Measurements from ENCODE around the gene GRWD1. TPM values are rescaled to one million over a fixed set of nuclear protein-coding genes. Genes with fewer than 3 reads are reported as not detected.

Gene GRWD1
- polyA plus RNA-seq, 2 donors, result 6.2 to 18.1 TPM

DNA sequence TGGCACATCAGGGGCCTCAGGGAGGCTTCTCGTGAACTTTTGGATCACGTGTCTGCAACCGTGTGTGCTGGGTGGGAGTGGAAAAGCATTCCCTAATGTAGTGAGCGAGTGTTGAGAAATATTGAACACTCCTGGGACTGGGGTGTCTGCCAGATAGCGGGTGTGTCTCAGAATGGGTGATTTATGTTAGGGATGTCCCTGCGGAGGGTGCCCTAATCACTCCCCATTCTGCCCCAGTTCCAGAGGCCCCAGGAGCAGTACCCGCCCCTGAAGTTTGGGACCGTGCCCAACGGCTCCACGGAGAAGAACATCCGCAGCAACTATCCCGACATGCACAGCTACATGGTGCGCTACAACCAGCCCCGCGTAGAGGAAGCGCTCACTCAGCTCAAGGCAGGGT is 24.2 kb upstream of the GRWD1 start:
- no peaks in the 10 kb centered on the region for H3K9me3 ChIP-seq (ENCODE audit: control insufficient read depth in 2 of 2, insufficient read depth in 1 of 2, low read depth in 1 of 2, low read length in 1 of 2)
- no peaks in the 10 kb centered on the region for H3K27me3 ChIP-seq (ENCODE audit: control insufficient read depth in 1 of 2, insufficient read depth in 2 of 2, low read length in 2 of 2)
- WGBS, 2 donors, result 58 to 67% methylated on average over 16 of the region's 16 CpGs
- H3K27ac ChIP-seq (ENCODE audit: low read depth in 2 of 2, low read length in 1 of 2), result no peak overlapping the region
- no peak overlapping the region for H3K4me3 ChIP-seq (ENCODE audit: low read depth in 1 of 2, low read length in 2 of 2)
- peaks cover 2 to 3% of the 10 kb centered on the region in 2 donors for H3K4me1 ChIP-seq (ENCODE audit: control insufficient read depth in 2 of 2, insufficient read depth in 2 of 2, low read length in 1 of 2)
- H3K36me3 ChIP-seq (ENCODE audit: control insufficient read depth in 2 of 2, insufficient read depth in 2 of 2, low read length in 1 of 2), result no peaks in the 10 kb centered on the region

DNA sequence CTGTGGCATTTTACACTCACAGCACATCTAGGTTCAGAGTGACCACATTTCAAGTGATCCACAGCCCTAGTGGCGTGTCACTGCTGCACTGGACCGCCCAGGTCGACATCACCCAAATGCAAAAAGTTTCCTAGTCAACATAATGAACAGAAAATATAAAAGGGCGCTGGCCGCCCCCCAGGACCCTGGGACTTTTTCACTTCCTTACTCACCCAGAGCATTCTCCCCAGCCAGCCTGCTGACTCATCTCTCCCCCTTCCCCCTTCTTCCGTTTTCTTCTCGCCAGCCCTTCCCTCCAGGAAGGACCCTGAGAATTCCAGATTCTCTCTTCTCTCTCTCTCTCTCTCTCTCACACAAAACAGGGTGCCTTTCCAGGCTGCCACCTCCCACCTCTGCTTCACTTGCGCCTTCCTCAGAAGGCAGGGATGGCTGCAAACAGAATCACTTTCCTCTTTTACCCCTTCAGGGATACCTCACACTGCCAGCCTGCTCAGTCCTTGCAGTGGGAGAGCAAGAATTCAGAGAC is 21.0 kb upstream of the GRWD1 start:
- H3K27ac ChIP-seq (ENCODE audit: low read depth in 2 of 2, low read length in 1 of 2), result no peak overlapping the region
- 30 to 38% methylated on average over 8 of the region's 8 CpGs for WGBS, 2 donors
- peaks cover 2 to 3% of the 10 kb centered on the region in 2 donors for H3K4me1 ChIP-seq (ENCODE audit: control insufficient read depth in 2 of 2, insufficient read depth in 2 of 2, low read length in 1 of 2)
- H3K4me3 ChIP-seq (ENCODE audit: low read depth in 1 of 2, low read length in 2 of 2), result no peak overlapping the region
- no peaks in the 10 kb centered on the region for H3K36me3 ChIP-seq (ENCODE audit: control insufficient read depth in 2 of 2, insufficient read depth in 2 of 2, low read length in 1 of 2)
- H3K27me3 ChIP-seq (ENCODE audit: control insufficient read depth in 1 of 2, insufficient read depth in 2 of 2, low read length in 2 of 2), result no peaks in the 10 kb centered on the region
- H3K9me3 ChIP-seq (ENCODE audit: control insufficient read depth in 2 of 2, insufficient read depth in 1 of 2, low read depth in 1 of 2, low read length in 1 of 2), result no peaks in the 10 kb centered on the region

DNA sequence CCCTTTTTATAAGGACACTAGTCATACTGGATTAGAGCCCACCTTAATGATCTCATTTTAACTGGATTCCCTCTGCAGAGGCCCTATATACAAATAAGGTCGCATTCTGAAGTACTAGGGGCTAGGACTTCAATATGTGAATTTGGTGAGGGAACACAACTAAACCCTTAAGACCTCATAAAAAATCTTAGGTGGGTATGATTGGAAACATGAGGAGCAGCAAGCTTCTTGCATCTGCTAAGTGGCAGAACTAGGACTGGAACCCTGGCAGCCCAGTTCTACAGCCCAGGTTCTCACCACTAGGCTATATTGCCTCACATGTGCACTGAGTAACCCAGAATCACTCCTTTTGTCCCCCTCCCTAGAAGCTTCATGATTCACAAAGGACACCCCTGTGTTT is 17.1 kb upstream of the GRWD1 start:
- 85 to 93% methylated on average over 1 of the region's 1 CpG for WGBS, 2 donors
- no peak overlapping the region for H3K27ac ChIP-seq (ENCODE audit: low read depth in 2 of 2, low read length in 1 of 2)
- H3K9me3 ChIP-seq (ENCODE audit: control insufficient read depth in 2 of 2, insufficient read depth in 1 of 2, low read depth in 1 of 2, low read length in 1 of 2), result no peaks in the 10 kb centered on the region
- H3K36me3 ChIP-seq (ENCODE audit: control insufficient read depth in 2 of 2, insufficient read depth in 2 of 2, low read length in 1 of 2), result no peaks in the 10 kb centered on the region
- H3K4me3 ChIP-seq (ENCODE audit: low read depth in 1 of 2, low read length in 2 of 2), result no peak overlapping the region
- H3K27me3 ChIP-seq (ENCODE audit: control insufficient read depth in 1 of 2, insufficient read depth in 2 of 2, low read length in 2 of 2), result no peaks in the 10 kb centered on the region
- H3K4me1 ChIP-seq (ENCODE audit: control insufficient read depth in 2 of 2, insufficient read depth in 2 of 2, low read length in 1 of 2), result no peaks in the 10 kb centered on the region

DNA sequence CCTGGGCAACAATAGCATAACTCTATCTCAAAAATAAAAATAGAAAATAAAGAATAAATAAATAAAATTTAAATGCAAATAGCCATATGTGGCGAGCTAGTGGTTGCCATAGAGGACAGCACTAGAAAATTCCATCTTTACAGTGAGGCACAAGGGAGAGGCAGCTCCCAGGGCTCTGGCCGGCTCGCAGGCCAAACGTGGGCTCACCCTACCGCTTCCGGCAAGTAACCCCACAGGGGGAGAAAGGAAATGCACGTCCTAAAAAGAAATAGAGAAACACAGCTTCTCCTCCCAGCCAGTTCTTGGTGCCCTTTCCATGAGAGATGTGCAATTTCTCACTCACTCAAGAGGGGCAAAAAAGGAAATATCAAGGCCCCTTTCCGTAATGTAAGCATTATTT is 12.4 kb upstream of the GRWD1 start:
- no peak overlapping the region for H3K4me3 ChIP-seq (ENCODE audit: low read depth in 1 of 2, low read length in 2 of 2)
- 79 to 80% methylated on average over 8 of the region's 8 CpGs for WGBS, 2 donors
- no peaks in the 10 kb centered on the region for H3K4me1 ChIP-seq (ENCODE audit: control insufficient read depth in 2 of 2, insufficient read depth in 2 of 2, low read length in 1 of 2)
- H3K36me3 ChIP-seq (ENCODE audit: control insufficient read depth in 2 of 2, insufficient read depth in 2 of 2, low read length in 1 of 2), result no peaks in the 10 kb centered on the region
- H3K9me3 ChIP-seq (ENCODE audit: control insufficient read depth in 2 of 2, insufficient read depth in 1 of 2, low read depth in 1 of 2, low read length in 1 of 2), result no peaks in the 10 kb centered on the region
- no peak overlapping the region for H3K27ac ChIP-seq (ENCODE audit: low read depth in 2 of 2, low read length in 1 of 2)
- H3K27me3 ChIP-seq (ENCODE audit: control insufficient read depth in 1 of 2, insufficient read depth in 2 of 2, low read length in 2 of 2), result no peaks in the 10 kb centered on the region

DNA sequence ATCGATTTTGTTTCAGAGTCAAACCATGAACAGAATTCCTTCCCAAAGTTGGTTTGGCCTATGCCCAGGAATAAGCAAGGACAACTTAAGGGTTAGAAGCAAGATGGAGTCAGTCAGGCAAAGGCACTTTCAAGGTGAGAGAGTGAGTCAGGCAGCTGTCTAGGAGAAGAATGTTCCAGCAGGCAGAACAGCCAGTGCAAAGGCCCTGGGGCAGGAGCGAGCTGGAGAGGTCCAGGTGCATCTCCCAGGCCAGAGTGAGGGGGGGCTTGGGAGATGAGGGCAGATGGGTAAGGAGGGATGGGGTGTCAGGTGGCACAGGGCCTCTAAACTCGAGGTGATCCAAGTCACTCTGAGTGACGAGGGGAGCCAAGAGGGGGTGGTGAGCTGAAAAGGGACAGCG is 9.2 kb upstream of the GRWD1 start:
- Histone ChIP-seq H3K9me3 (ENCODE audit: control insufficient read depth in 2 of 2, insufficient read depth in 1 of 2, low read depth in 1 of 2, low read length in 1 of 2) (no peaks in the 10 kb centered on the region), H3K36me3 (ENCODE audit: control insufficient read depth in 2 of 2, insufficient read depth in 2 of 2, low read length in 1 of 2) (no peaks in the 10 kb centered on the region), H3K4me1 (ENCODE audit: control insufficient read depth in 2 of 2, insufficient read depth in 2 of 2, low read length in 1 of 2) (no peaks in the 10 kb centered on the region), H3K27ac (ENCODE audit: low read depth in 2 of 2, low read length in 1 of 2) (no peak overlapping the region), H3K4me3 (ENCODE audit: low read depth in 1 of 2, low read length in 2 of 2) (no peak overlapping the region), H3K27me3 (ENCODE audit: control insufficient read depth in 1 of 2, insufficient read depth in 2 of 2, low read length in 2 of 2) (no peaks in the 10 kb centered on the region)
- WGBS, 2 donors, result 75 to 87% methylated on average over 5 of the region's 5 CpGs

DNA sequence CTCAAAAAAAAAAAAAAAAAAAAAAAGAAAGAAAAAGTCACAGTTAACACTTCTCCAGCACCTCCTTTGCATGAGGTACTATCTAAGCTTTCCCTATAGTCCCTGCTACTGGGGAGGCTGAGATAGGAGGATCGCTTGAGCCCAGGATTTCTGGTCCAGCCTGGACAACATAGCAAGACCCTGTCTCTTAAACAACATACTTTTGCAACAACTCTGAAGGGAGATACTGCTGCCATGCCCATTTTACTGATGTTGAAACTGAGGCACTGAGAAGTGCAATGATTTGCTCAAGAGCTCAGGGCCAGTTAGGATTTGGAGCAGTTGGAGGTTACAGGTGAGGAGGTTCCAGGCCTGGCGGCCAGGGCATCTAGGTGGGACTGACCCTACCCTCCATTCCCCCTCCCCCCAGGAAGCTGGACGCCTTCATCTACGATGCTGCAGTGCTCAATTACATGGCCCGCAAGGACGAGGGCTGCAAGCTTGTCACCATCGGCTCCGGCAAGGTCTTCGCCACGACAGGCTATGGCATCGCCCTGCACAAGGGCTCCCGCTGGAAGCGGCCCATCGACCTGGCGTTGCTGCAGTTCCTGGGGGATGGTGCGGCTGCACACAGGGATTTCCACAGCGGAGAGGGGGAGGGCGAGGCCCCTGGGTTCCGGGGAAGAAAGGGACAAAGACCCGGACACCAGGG is 4.3 kb upstream of the GRWD1 start:
- Histone ChIP-seq H3K9me3 (ENCODE audit: control insufficient read depth in 2 of 2, insufficient read depth in 1 of 2, low read depth in 1 of 2, low read length in 1 of 2) (no peaks in the 10 kb centered on the region), H3K4me3 (ENCODE audit: low read depth in 1 of 2, low read length in 2 of 2) (no peak overlapping the region), H3K27ac (ENCODE audit: low read depth in 2 of 2, low read length in 1 of 2) (no peak overlapping the region), H3K4me1 (ENCODE audit: control insufficient read depth in 2 of 2, insufficient read depth in 2 of 2, low read length in 1 of 2) (peaks cover 3 to 5% of the 10 kb centered on the region in 2 donors), H3K27me3 (ENCODE audit: control insufficient read depth in 1 of 2, insufficient read depth in 2 of 2, low read length in 2 of 2) (peaks cover 0 to 4% of the 10 kb centered on the region in 2 donors), H3K36me3 (ENCODE audit: control insufficient read depth in 2 of 2, insufficient read depth in 2 of 2, low read length in 1 of 2) (no peaks in the 10 kb centered on the region)
- WGBS, 2 donors, result 96 to 97% methylated on average over 20 of the region's 20 CpGs

DNA sequence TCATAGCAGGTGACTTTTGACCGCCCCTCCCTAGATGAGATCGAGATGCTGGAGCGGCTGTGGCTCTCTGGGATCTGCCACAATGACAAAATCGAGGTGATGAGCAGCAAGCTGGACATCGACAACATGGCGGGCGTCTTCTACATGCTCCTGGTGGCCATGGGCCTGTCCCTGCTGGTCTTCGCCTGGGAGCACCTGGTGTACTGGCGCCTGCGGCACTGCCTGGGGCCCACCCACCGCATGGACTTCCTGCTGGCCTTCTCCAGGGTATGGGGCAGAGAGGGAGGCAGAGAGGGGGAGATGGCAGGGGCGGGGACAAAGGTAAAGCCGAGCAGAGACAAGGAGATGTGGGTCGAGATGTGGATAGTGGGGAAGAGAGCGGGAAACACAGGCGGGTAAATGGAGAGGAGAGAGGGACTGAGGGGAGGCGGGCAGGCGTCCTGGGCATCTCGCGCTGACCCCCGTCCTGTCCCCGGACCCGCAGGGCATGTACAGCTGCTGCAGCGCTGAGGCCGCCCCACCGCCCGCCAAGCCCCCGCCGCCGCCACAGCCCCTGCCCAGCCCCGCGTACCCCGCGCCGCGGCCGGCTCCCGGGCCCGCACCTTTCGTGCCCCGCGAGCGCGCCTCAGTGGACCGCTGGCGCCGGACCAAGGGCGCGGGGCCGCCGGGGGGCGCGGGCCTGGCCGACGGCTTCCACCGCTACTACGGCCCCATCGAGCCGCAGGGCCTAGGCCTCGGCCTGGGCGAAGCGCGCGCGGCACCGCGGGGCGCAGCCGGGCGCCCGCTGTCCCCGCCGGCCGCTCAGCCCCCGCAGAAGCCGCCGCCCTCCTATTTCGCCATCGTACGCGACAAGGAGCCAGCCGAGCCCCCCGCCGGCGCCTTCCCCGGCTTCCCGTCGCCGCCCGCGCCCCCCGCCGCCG is 3.4 kb upstream of the GRWD1 start:
- Histone ChIP-seq H3K27me3 (ENCODE audit: control insufficient read depth in 1 of 2, insufficient read depth in 2 of 2, low read length in 2 of 2) (peaks cover 0 to 4% of the 10 kb centered on the region in 2 donors), H3K4me1 (ENCODE audit: control insufficient read depth in 2 of 2, insufficient read depth in 2 of 2, low read length in 1 of 2) (peaks cover 3 to 6% of the 10 kb centered on the region in 2 donors), H3K4me3 (ENCODE audit: low read depth in 1 of 2, low read length in 2 of 2) (peak overlapping the region in 1 of 2 donors; percentile 43), H3K27ac (ENCODE audit: low read depth in 2 of 2, low read length in 1 of 2) (no peak overlapping the region), H3K9me3 (ENCODE audit: control insufficient read depth in 2 of 2, insufficient read depth in 1 of 2, low read depth in 1 of 2, low read length in 1 of 2) (no peaks in the 10 kb centered on the region), H3K36me3 (ENCODE audit: control insufficient read depth in 2 of 2, insufficient read depth in 2 of 2, low read length in 1 of 2) (no peaks in the 10 kb centered on the region)
- 36 to 38% methylated on average over 47 to 94 of the region's 94 CpGs for whole genome bisulfite sequencing, 2 donors

DNA sequence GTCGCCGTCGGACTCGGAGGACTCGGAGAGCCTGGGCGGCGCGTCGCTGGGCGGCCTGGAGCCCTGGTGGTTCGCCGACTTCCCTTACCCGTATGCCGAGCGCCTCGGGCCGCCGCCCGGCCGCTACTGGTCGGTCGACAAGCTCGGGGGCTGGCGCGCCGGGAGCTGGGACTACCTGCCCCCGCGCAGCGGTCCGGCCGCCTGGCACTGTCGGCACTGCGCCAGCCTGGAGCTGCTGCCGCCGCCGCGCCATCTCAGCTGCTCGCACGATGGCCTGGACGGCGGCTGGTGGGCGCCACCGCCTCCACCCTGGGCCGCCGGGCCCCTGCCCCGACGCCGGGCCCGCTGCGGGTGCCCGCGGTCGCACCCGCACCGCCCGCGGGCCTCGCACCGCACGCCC is 2.5 kb upstream of the GRWD1 start:
- 2 to 3% methylated on average over 27 to 60 of the region's 60 CpGs for WGBS, 2 donors
- peak overlapping the region; percentile 25 to 43 for H3K4me3 ChIP-seq (ENCODE audit: low read depth in 1 of 2, low read length in 2 of 2)
- no peak overlapping the region for H3K27ac ChIP-seq (ENCODE audit: low read depth in 2 of 2, low read length in 1 of 2)
- H3K4me1 ChIP-seq (ENCODE audit: control insufficient read depth in 2 of 2, insufficient read depth in 2 of 2, low read length in 1 of 2), result peaks cover 3 to 6% of the 10 kb centered on the region in 2 donors
- peaks cover 0 to 4% of the 10 kb centered on the region in 2 donors for H3K27me3 ChIP-seq (ENCODE audit: control insufficient read depth in 1 of 2, insufficient read depth in 2 of 2, low read length in 2 of 2)
- H3K36me3 ChIP-seq (ENCODE audit: control insufficient read depth in 2 of 2, insufficient read depth in 2 of 2, low read length in 1 of 2), result no peaks in the 10 kb centered on the region
- no peaks in the 10 kb centered on the region for H3K9me3 ChIP-seq (ENCODE audit: control insufficient read depth in 2 of 2, insufficient read depth in 1 of 2, low read depth in 1 of 2, low read length in 1 of 2)

DNA sequence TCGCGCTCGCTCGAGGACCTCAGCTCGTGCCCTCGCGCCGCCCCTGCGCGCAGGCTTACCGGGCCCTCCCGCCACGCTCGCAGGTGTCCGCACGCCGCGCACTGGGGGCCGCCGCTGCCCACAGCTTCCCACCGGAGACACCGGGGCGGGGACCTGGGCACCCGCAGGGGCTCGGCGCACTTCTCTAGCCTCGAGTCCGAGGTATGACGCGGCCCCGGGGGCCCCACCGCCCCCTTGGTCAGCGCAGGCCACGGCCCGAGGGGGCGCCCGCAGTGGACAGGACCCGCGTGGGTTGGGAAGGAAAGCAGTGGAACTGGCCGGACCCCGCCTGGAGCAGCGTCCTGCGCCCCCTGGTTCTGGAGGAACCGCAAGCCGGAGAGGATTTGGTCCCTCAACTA is 2.1 kb upstream of the GRWD1 start:
- Histone ChIP-seq H3K27ac (ENCODE audit: low read depth in 2 of 2, low read length in 1 of 2) (no peak overlapping the region), H3K4me3 (ENCODE audit: low read depth in 1 of 2, low read length in 2 of 2) (peak overlapping the region in 1 of 2 donors; percentile 43), H3K9me3 (ENCODE audit: control insufficient read depth in 2 of 2, insufficient read depth in 1 of 2, low read depth in 1 of 2, low read length in 1 of 2) (no peaks in the 10 kb centered on the region), H3K27me3 (ENCODE audit: control insufficient read depth in 1 of 2, insufficient read depth in 2 of 2, low read length in 2 of 2) (peaks cover 0 to 4% of the 10 kb centered on the region in 2 donors), H3K36me3 (ENCODE audit: control insufficient read depth in 2 of 2, insufficient read depth in 2 of 2, low read length in 1 of 2) (no peaks in the 10 kb centered on the region), H3K4me1 (ENCODE audit: control insufficient read depth in 2 of 2, insufficient read depth in 2 of 2, low read length in 1 of 2) (peaks cover 3 to 6% of the 10 kb centered on the region in 2 donors)
- 6 to 10% methylated on average over 35 to 45 of the region's 45 CpGs for WGBS, 2 donors

Data from esophagus (tissue), 2 donors.